HG03025 (cell line): ENCODE results near the gene IL7R.
A peak's percentile ranks its signal among the peaks of the same experiment; 100 is the strongest.
"Not testable (repeated sequence)": the region's sequence is repeated elsewhere in the genome, so short reads cannot be mapped to it uniquely, and the experiment has no call there.

Experiments used
- ATAC-seq: cut with Tn5 transposase; IDR thresholded peaks from one replicate; pipeline ENCODE4 v1.9.1; 2021; ENCODE audit warnings: mild to moderate bottlenecking, moderate library complexity; ENCODE audit not compliant: unreplicated experiment, low FRiP score

The IL7R gene

GRCh38 chr5:35835796-35836742, 20.6 kb upstream of the IL7R start:
- ATAC-seq = no peak

DNA sequence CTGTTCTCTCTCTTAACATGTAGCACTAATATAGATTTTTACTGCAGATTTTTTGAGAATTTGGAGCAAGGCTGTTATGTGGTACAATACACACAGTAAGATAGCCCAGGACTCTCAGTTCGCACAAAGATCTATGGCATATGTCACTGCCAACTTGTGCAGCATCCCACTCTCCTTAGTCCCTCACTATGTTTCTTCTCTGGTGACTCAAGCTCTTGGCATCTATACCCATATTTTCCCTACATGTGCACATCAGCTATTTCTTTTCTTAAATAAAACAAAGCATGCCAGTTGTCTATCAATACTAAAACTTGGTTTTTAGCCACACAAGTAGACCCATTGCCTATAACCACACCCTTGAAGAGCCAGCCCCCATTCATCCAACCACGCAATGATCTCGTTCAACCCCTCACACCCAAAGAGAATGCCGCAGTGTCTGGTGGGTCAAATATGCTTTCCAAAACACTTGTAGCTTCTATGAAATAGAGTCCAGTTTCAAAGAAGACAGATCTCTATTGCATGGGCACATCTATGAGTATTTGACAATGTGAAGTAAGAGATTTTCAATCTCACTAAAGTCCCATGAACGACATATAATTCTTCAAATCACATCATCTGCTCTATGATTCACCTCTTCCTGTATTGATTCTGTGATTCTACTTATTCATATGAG, 18.2 kb upstream of the IL7R start:
- no peak for ATAC-seq

DNA sequence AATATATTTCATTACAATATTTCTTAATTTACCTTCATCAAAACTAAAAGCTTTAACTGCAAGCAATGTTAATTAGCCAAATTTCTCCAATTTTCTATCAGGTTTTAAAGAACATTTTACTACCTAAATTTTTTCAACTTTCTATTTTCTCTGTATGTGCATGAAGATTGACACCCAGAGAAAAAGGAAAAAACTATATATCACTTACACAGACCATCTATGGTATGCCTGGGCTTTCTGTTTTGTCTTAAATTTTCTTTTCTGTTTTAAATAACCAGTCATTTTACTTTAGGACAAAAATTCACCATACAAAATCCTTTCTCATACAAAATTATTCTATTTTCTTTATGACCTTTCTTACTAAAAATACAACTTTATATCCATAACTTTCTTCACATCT, 13.8 kb upstream of the IL7R start:
- no peak for ATAC-seq

DNA sequence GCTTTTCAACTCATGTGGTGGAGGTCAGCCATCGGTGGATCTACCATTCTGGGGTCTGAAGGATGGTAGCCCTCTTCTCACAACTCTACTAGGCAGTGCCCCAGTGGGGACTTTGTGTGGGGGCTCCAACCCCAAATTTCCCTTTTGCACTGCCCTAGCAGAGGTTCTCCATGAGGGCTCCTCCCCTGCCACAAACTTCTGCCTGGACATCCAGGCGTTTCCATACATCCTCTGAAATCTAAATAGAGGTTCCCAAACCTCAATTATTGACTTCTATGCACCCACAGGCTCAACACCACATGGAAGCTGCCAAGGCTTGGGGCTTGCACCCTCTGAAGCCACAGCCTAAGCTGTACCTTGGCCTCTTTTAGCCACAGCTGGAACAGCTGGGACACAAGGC, 11.2 kb upstream of the IL7R start:
- ATAC-seq = not testable (repeated sequence)

DNA sequence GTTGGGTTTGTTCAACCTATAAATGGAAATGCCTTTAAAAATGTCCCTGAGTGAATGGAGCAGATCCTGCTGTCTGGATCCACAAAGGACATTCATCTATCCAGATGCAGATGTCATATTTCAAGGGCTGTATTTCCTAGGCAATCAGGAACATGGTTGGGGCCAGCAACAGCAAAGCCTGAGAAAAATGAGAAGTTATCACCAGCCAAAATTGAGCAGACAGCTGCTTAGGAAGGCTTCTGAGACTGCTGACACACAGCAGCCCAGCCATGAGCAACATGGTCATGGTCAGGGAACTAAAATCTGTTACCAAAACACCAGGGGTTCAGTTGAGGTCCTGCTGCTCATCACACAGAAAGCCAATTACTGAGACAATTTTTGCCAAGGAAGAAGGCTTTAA, 9.2 kb upstream of the IL7R start:
- ATAC-seq = no peak

DNA sequence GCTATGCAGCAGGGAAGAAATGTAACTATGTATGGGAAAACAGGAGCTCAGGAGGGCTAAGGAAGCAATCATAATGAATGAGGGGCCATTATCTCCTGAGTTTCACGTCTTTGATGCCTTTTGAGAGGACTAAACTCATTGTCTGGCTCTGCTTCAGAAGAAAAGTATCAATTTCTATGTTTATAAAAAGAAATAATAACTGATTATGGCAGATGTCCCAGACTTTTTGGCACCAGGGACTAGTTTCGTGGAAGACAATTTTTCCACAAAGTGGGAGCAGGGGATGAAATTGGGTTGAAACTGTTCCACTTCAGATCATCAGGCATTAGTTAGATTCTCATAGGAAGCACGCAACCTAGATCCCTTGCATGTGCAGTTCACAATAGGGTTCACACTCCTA, 8.7 kb upstream of the IL7R start:
- no peak for ATAC-seq

- no peak for ATAC-seq
Measured at GRCh38 chr5:35849860-35850259, 6.8 kb upstream of the IL7R start.

DNA sequence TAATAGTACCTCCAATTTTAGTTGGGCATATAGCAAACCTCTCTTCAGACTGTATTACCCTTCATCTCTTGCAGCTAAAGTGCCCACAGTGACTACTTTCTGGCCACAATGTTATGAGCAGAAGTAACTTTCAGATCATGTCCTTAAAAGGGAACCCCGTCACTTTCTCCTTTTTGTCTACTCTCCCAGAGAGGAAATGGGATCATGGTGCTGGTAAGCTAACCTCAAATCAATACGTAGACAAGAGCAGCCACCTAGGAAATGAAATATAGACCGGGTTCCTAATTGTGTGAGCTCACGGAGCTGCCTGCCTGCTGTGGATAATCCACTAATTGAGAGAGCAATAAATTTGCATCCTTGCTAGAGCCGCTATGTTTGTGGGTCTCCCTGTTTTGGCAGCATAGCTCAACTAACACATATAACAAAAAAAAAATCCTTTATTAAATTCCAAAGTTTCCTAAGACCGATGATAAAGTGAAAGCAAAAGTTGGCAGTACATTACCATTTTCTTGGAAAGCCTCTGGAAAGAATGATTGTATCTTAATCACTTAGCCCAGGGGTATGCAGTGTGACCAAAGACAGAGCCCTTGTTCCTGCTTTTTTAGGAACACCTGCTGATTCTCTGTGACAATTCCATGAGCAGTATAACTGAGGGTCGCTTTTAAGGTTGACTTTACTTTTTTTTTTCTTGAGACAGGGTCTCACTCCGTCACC, 5.6 kb upstream of the IL7R start:
- no peak for ATAC-seq

GRCh38 chr5:35852084-35852734, 4.5 kb upstream of the IL7R start:
- no peak for ATAC-seq

DNA sequence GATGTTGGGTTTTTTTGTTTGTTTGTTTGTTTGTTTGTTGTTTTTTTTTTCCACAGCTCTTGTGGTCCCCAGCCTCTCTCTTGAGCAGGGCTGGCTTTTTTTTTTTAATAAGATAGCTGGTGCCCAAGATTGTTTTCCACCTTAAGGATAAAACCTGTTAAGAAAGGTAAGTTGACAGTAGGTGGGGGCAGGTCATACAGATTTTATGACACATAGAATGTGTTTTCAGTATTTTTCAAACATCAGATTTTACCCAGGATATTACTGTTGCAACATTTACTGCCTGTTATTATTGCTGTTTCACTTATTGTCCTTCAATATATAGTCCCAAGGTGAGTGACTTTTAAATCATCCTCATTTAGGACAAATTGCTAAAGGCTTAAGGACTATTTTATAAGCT, 3.9 kb upstream of the IL7R start:
- no peak for ATAC-seq

DNA sequence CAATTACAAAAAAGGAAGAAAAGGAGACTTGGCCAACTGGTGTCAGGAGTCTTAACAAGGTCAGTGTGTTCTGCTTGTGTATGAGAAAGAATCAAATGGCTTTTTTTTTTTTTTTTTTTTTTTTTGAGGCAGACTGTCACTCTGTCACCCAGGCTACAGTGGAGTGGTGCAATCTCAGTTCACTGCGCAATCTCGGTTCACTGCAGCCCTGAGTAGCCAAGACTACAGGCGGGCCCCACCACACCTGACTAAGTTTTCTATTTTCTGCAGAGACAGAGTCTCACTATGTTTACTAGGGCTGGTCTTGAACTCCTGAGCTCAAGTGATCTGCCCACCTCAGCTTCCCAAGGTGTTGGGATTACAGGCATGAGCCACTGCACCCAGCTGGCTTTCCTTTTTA, 3.1 kb upstream of the IL7R start:
- no peak for ATAC-seq

DNA sequence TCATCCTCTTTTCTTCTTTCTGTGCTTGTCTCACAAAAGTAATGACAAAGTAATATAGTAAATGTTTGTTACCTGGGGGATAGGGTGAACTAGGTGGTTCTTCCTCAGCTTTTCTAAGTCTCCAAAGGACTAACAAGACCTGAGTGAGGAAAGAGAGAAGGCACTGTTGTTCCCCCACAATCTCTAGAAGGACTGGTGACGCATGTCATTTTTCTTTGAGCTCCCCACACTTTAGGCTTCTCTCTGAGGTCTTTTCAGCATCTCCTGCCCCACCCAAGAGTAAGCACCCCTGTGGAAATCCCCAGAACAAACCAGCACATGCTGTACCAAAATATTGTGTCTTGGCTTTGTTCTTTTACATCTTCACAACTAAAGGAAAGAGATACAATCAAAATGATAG, 2.4 kb upstream of the IL7R start:
- no peak for ATAC-seq

GRCh38 chr5:35855187-35855586, 1.5 kb upstream of the IL7R start:
- no peak for ATAC-seq

- not testable (repeated sequence) for ATAC-seq
Measured at GRCh38 chr5:35856186-35856764, 416 bp upstream of the IL7R start.

GRCh38 chr5:35857606-35858205, 1.0 kb downstream of the IL7R start:
- ATAC-seq = no peak

DNA sequence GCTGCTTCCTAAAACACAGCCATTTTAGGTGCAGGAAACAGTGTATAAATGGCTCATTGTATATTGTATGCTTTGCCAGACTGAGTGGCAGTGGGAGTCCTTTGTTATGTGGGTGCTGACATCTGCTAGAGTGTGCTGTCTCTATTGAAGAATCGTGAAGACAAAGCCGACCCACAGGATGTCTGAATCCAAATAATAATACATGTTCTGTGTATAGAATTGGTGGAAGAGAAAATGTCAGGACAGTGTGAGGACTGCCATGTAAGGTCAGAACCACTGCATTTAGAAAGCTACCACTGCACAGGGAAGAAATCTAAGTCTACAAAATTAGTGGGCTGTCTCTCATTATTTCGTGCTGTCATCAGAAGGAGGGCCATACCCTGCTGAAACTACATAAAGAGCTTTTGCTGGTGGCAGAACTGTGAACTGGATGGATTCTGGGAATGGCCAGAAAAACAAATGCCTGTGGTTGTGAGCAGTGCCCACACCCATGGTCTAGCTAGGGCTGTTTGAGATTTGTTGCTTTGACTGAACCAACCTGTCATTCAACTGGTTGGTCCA, 2.5 kb downstream of the IL7R start:
- no peak for ATAC-seq

DNA sequence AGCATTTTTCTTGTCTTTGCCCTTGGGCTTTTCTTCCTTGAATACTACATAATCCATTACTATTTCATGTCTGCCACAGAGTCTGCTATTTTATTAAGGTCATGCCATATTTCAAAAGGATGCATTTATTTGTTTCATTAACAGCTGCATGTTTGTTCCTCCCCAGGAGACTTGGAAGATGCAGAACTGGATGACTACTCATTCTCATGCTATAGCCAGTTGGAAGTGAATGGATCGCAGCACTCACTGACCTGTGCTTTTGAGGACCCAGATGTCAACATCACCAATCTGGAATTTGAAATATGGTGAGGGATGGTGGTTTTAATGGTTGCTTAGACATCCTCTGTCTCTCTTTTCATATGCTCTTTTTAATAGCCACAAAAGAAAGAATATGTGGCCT, 4.0 kb downstream of the IL7R start:
- ATAC-seq = no peak

DNA sequence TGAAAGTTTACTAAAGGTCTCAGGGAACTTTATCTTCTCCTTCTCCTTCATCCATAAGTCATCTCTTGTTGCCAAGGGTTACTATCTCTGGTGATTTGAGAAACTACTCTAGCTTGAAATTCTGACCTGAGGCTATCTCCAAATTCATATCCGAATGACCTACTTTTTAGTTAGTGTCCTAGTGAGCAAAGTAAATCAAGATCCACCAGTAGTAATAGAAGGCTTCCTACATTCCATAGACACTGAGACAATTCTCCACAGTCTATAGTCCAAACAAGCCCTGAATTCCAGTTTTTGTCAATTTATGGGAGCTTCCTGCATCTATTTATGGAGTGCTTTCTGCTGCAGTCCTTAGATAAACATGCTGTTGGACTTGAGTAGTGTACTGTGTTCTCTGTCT, 5.0 kb downstream of the IL7R start:
- no peak for ATAC-seq

GRCh38 chr5:35862126-35862525, 5.4 kb downstream of the IL7R start:
- ATAC-seq = no peak

- peak; percentile 84 for ATAC-seq
Measured at GRCh38 chr5:35863159-35863558, 6.5 kb downstream of the IL7R start.
